Loucy (cell line): ENCODE results near the gene SLC35F1.

Source experiments
- H2AFZ ChIP-seq: fragments of 200-600 bp; sonication (generic); 2 replicates; pipeline ENCODE4 v1.6.0; 2016; ENCODE audit warnings: antibody characterized with exemption, mild to moderate bottlenecking, low read length, moderate library complexity
- H3F3A ChIP-seq: fragments of 200-600 bp; 2 replicates; pipeline ENCODE4 v1.6.0; 2016; ENCODE audit warnings: antibody characterized with exemption, low read depth, mild to moderate bottlenecking
- H3K27me3 ChIP-seq: fragments of 200-600 bp; sonication (generic); 2 replicates; pipeline ENCODE4 v1.6.1; 2014; ENCODE audit warnings: low read length, mild to moderate bottlenecking; ENCODE audit not compliant: insufficient read depth, poor library complexity, severe bottlenecking
- H3K36me3 ChIP-seq: fragments of 200-600 bp; sonication (generic); 2 replicates; pipeline ENCODE4 v1.6.1; 2016; ENCODE audit warnings: low read length; ENCODE audit not compliant: insufficient read depth
- H3K4me1 ChIP-seq: fragments of 200-600 bp; sonication (generic); 2 replicates; pipeline ENCODE4 v1.5.1; 2014; ENCODE audit warnings: low read length, mild to moderate bottlenecking; ENCODE audit not compliant: insufficient read depth, poor library complexity, severe bottlenecking
- H3K4me2 ChIP-seq: fragments of 200-600 bp; sonication (generic); 2 replicates; pipeline ENCODE4 v1.6.0; 2014; ENCODE audit warnings: antibody characterized with exemption, low read length, low read depth, mild to moderate bottlenecking; ENCODE audit not compliant: poor library complexity, severe bottlenecking
- H3K4me3 ChIP-seq: fragments of 200-600 bp; sonication (generic); 2 replicates; pipeline ENCODE4 v1.5.1; 2014; ENCODE audit warnings: low read length, mild to moderate bottlenecking, mixed read lengths; ENCODE audit not compliant: poor library complexity, severe bottlenecking
- H3K79me2 ChIP-seq: fragments of 200-600 bp; sonication (generic); 2 replicates; pipeline ENCODE4 v1.6.1; 2014; ENCODE audit warnings: low read length; ENCODE audit not compliant: insufficient read depth
- H3K9ac ChIP-seq: fragments of 200-600 bp; sonication (generic); 2 replicates; pipeline ENCODE4 v1.6.0; 2014; ENCODE audit warnings: mild to moderate bottlenecking, low read depth, low read length, moderate library complexity; ENCODE audit not compliant: poor library complexity, severe bottlenecking
- H3K9me2 ChIP-seq: fragments of 200-600 bp; sonication (generic); replicated peaks from 2 replicates; pipeline ENCODE4 v1.6.1; 2016; ENCODE audit warnings: low read depth, low read length, mixed read lengths
- H3K9me3 ChIP-seq: fragments of 200-600 bp; sonication (generic); 2 replicates; pipeline ENCODE4 v1.6.1; 2014; ENCODE audit warnings: mild to moderate bottlenecking, antibody characterized with exemption, low read length, low read depth; ENCODE audit not compliant: insufficient read depth
- H4K20me1 ChIP-seq: fragments of 200-600 bp; sonication (generic); 2 replicates; pipeline ENCODE4 v1.6.0; 2014; ENCODE audit warnings: antibody characterized with exemption, low read length, mild to moderate bottlenecking; ENCODE audit not compliant: insufficient read depth, poor library complexity, severe bottlenecking
- CTCF ChIP-seq: fragments of 200-600 bp; sonication (generic); conservative IDR thresholded peaks from 2 replicates; pipeline ENCODE4 v1.5.1; 2014; ENCODE audit warnings: mild to moderate bottlenecking, antibody characterized with exemption, low read length
- EZH2phosphoT487 ChIP-seq: fragments of 200-600 bp; IDR thresholded peaks from 2 replicates; pipeline ENCODE4 v1.6.1; 2018; ENCODE audit warnings: antibody characterized with exemption, mild to moderate bottlenecking, moderate library complexity, borderline replicate concordance

Gene SLC35F1

GRCh38 chr6:118317581-118318563 is 410.8 kb downstream of the SLC35F1 start:
- H3K4me1 ChIP-seq = no peaks in the 10 kb centered on the region
- no peaks in the 10 kb centered on the region for H3K79me2 ChIP-seq
- no peak overlapping the region for H3K9ac ChIP-seq
- no peaks in the 10 kb centered on the region for H4K20me1 ChIP-seq
- no peak overlapping the region for H3K4me3 ChIP-seq
- H3K9me3 ChIP-seq = no peaks in the 10 kb centered on the region
- no peaks in the 10 kb centered on the region for H3K36me3 ChIP-seq
- no peak overlapping the region for H2AFZ ChIP-seq
- H3K27me3 ChIP-seq = no peaks in the 10 kb centered on the region
- TF ChIP-seq CTCF = no peak
- TF ChIP-seq EZH2phosphoT487 = no peak
- H3K4me2 ChIP-seq = no peak overlapping the region
- no peaks in the 10 kb centered on the region for H3F3A ChIP-seq
- no peaks in the 10 kb centered on the region for H3K9me2 ChIP-seq

GRCh38 chr6:118318648-118319047 is 411.6 kb downstream of the SLC35F1 start:
- Histone ChIP-seq H3K27me3 (no peaks in the 10 kb centered on the region), H3K79me2 (no peaks in the 10 kb centered on the region), H3K36me3 (no peaks in the 10 kb centered on the region), H3K9ac (no peak overlapping the region), H3K9me3 (no peaks in the 10 kb centered on the region), H3K4me1 (no peaks in the 10 kb centered on the region), H3K9me2 (no peaks in the 10 kb centered on the region), H2AFZ (no peak overlapping the region), H4K20me1 (no peaks in the 10 kb centered on the region), H3K4me3 (no peak overlapping the region), H3K4me2 (no peak overlapping the region), H3F3A (no peaks in the 10 kb centered on the region)
- TF ChIP-seq EZH2phosphoT487 (no peak), CTCF (no peak)

GRCh38 chr6:118319416-118319815 is 412.4 kb downstream of the SLC35F1 start:
- no peaks in the 10 kb centered on the region for H4K20me1 ChIP-seq
- no peaks in the 10 kb centered on the region for H3K9me3 ChIP-seq
- H3K27me3 ChIP-seq = no peaks in the 10 kb centered on the region

More at GRCh38 chr6:118319416-118319815, 412.4 kb downstream of the SLC35F1 start:
- Histone ChIP-seq H3K79me2 (no peaks in the 10 kb centered on the region), H3F3A (no peaks in the 10 kb centered on the region), H3K4me2 (no peak overlapping the region), H3K36me3 (no peaks in the 10 kb centered on the region), H2AFZ (no peak overlapping the region), H3K9me2 (no peaks in the 10 kb centered on the region), H3K4me3 (no peak overlapping the region), H3K4me1 (no peaks in the 10 kb centered on the region), H3K9ac (no peak overlapping the region)
- no peak for TF ChIP-seq EZH2phosphoT487
- no peak for TF ChIP-seq CTCF
